Endothelial cell of umbilical vein (primary cell): Measurements from ENCODE around the gene LITAF. TPM values are rescaled to one million over a fixed set of nuclear protein-coding genes. Genes with fewer than 3 reads are reported as not detected.

Experiments
- BruUV-seq: library from RNA; stranded (reverse); fragments of 400-500 nt; replicated peaks from 2 replicates; lab custom pipeline; 2021; lab: Mats Ljungman, UMichigan
- CTCF ChIA-PET: fragments of 300-600, 350-600 bp; sonication (Branson Sonifier 250); formaldehyde crosslinking; loops from one replicate; lab custom pipeline; 2021; ENCODE audit warnings: antibody characterized with exemption, inconsistent platforms; lab: Charles Lee
- POLR2A ChIA-PET: fragments of 300-600, 350-600 bp; sonication (Branson Sonifier 250); formaldehyde crosslinking; loops from one replicate; lab custom pipeline; 2021; ENCODE audit warnings: antibody characterized with exemption, inconsistent platforms; lab: Charles Lee
- DNase-seq: peaks from one replicate; pipeline ENCODE4 v3.0.0-alpha.2; 2011; ENCODE audit warnings: low read depth, low spot score
- FAIRE-seq: peaks from 2 replicates; lab custom pipeline; 2011; peaks lifted over from hg19 to GRCh38; lab: Jason Lieb, UNC
- H2AFZ ChIP-seq: 2 replicates; pipeline ENCODE4 v1.6.0; 2012; ENCODE audit warnings: low read depth, low read length, control low read depth, inconsistent platforms
- H3K27ac ChIP-seq: 2 replicates; pipeline ENCODE4 v1.5.1; 2011; ENCODE audit warnings: low read depth, mild to moderate bottlenecking, control low read depth, low read length, moderate library complexity; ENCODE audit not compliant: insufficient read depth
- H3K27me3 ChIP-seq, 2 experiments: 2 replicates each; pipeline versions ENCODE4 v1.6.0 to v1.6.1; 2011; ENCODE audit warnings: low read length in 2 of 2, mixed read lengths in 1 of 2; ENCODE audit not compliant: control insufficient read depth in 2 of 2, insufficient read depth in 2 of 2
- H3K36me3 ChIP-seq, 2 experiments: 2 replicates in 1 of 2; 3 replicates in 1 of 2; pipeline ENCODE4 v1.5.1; 2011; ENCODE audit warnings: low read length in 2 of 2, mild to moderate bottlenecking in 1 of 2, moderate library complexity in 1 of 2; ENCODE audit not compliant: control insufficient read depth in 2 of 2, insufficient read depth in 2 of 2; ENCODE audit errors: extremely low read depth in 1 of 2
- H3K4me1 ChIP-seq: 3 replicates; pipeline ENCODE4 v1.5.1; 2011; ENCODE audit warnings: mild to moderate bottlenecking, low read length; ENCODE audit not compliant: control insufficient read depth, insufficient read depth; ENCODE audit errors: extremely low read depth
- H3K4me2 ChIP-seq: 2 replicates; pipeline ENCODE4 v1.6.1; 2011; ENCODE audit warnings: low read length, control low read depth, mixed read lengths; ENCODE audit not compliant: insufficient read depth
- H3K4me3 ChIP-seq, 3 experiments: fragments of 200-600 bp in 1 of 3; sonication (generic), shearing (Covaris generic) in 1 of 3; replicated peaks in 1 of 3; 2 replicates each; pipeline ENCODE4 v1.5.1; 2011 to 2016; ENCODE audit warnings: control low read depth in 3 of 3, low read length in 3 of 3, mild to moderate bottlenecking in 2 of 3, inconsistent platforms in 1 of 3, low read depth in 1 of 3, moderate library complexity in 1 of 3; ENCODE audit not compliant: insufficient read depth in 1 of 3
- H3K79me2 ChIP-seq: 2 replicates; pipeline ENCODE4 v1.6.0; 2012; ENCODE audit warnings: low read length, inconsistent platforms; ENCODE audit not compliant: control insufficient read depth, insufficient read depth
- H3K9ac ChIP-seq: replicated peaks from 2 replicates; pipeline ENCODE3; 2011; ENCODE audit warnings: low read length, control low read depth; ENCODE audit not compliant: insufficient read depth; ENCODE audit errors: extremely low read depth
- H3K9me1 ChIP-seq: replicated peaks from 3 replicates; pipeline ENCODE4 v1.6.0; 2011; ENCODE audit warnings: mild to moderate bottlenecking, low read length; ENCODE audit not compliant: control insufficient read depth, insufficient read depth; ENCODE audit errors: extremely low read depth
- H3K9me3 ChIP-seq: replicated peaks from 2 replicates; pipeline ENCODE4 v1.5.1; 2012; ENCODE audit warnings: low read length, inconsistent platforms; ENCODE audit not compliant: control insufficient read depth, insufficient read depth
- H4K20me1 ChIP-seq: replicated peaks from 2 replicates; pipeline ENCODE3; 2011; ENCODE audit warnings: mild to moderate bottlenecking, low read length; ENCODE audit not compliant: control insufficient read depth, insufficient read depth; ENCODE audit errors: extremely low read depth
- CTCF ChIP-seq, 2 donors: IDR thresholded peaks; 1 replicate in 1 of 2; 2 replicates in 1 of 2; pipeline ENCODE4 v1.5.1; 2011; ENCODE audit warnings: low read length in 2 of 2, mild to moderate bottlenecking in 2 of 2, moderate library complexity in 2 of 2, control low read depth in 1 of 2, inconsistent platforms in 1 of 2, low read depth in 1 of 2; ENCODE audit not compliant: insufficient read depth in 1 of 2; ENCODE audit errors: extremely low read depth in 1 of 2
- EZH2 ChIP-seq: IDR thresholded peaks from 2 replicates; pipeline ENCODE4 v1.6.1; 2012; ENCODE audit warnings: borderline replicate concordance, low read depth, mild to moderate bottlenecking, moderate library complexity, low read length, inconsistent platforms; ENCODE audit not compliant: severe bottlenecking
- FOS ChIP-seq: IDR thresholded peaks from 2 replicates; pipeline ENCODE4 v1.6.1; 2011; ENCODE audit warnings: mild to moderate bottlenecking, low read length, moderate library complexity, borderline replicate concordance; ENCODE audit not compliant: insufficient read depth
- GATA2 ChIP-seq: IDR thresholded peaks from 2 replicates; pipeline ENCODE4 v1.7.0; 2011; ENCODE audit warnings: low read depth, mild to moderate bottlenecking, moderate library complexity, mixed read lengths, low read length; ENCODE audit not compliant: insufficient read length, insufficient read depth
- JUN ChIP-seq: IDR thresholded peaks from 2 replicates; pipeline ENCODE4 v1.6.1; 2011; ENCODE audit warnings: borderline replicate concordance, low read depth; ENCODE audit not compliant: insufficient read length, insufficient read depth
- MYC ChIP-seq: IDR thresholded peaks from one replicate; pipeline ENCODE4 v1.6.1; 2011; ENCODE audit warnings: mild to moderate bottlenecking, low read depth, low read length
- POLR2A ChIP-seq: IDR thresholded peaks from 2 replicates; pipeline ENCODE4 v1.6.1; 2012; ENCODE audit warnings: low read depth, mild to moderate bottlenecking, control low read depth, low read length
- POLR2AphosphoS5 ChIP-seq: IDR thresholded peaks from 2 replicates; pipeline ENCODE4 v1.6.1; 2012; ENCODE audit warnings: low read depth, mild to moderate bottlenecking, control low read depth, low read length, moderate library complexity; ENCODE audit not compliant: insufficient read depth
- dilution Hi-C: fragments of 300-500 bp; cut with MboI; formaldehyde crosslinking; loops from one replicate; pipeline ENCODE4 v1.15.0; 2019; ENCODE audit warnings: low sequenced_read_pairs; ENCODE audit not compliant: extremely low pct_ligation_motif_present
- intact Hi-C: fragments of 100-400 bp; cut with micrococcal nuclease; formaldehyde crosslinking; loops from one replicate; pipeline ENCODE4 v1.10.0; 2022
- polyA plus RNA-seq, 4 experiments: library from polyadenylated mRNA; depleted of rRNA in 3 of 4; stranded (reverse) in 3 of 4; unstranded in 1 of 4; fragments of >200 nt; gene quantifications; 2 replicates each; pipeline versions ENCODE4 v1.2.1 to v1.2.3, GENCODE V29; 2011 to 2012; ENCODE audit warnings: missing spikeins in 1 of 4
- total RNA-seq: library from RNA; stranded (reverse); gene quantifications from 2 replicates; pipeline ENCODE4 v1.2.3, GENCODE V29; 2021
- TF ChIP-seq, protein P1 (sequence below): IDR thresholded peaks from 2 replicates; pipeline ENCODE4 v1.6.1; 2011; ENCODE audit not compliant: insufficient read depth, insufficient read length

The LITAF gene
- total and polyA plus RNA-seq, 2 donors (not counting 3 experiments of a cell fraction or from before 2014, with no cell fraction given), result 15.2 to 27.2 TPM

DNA sequence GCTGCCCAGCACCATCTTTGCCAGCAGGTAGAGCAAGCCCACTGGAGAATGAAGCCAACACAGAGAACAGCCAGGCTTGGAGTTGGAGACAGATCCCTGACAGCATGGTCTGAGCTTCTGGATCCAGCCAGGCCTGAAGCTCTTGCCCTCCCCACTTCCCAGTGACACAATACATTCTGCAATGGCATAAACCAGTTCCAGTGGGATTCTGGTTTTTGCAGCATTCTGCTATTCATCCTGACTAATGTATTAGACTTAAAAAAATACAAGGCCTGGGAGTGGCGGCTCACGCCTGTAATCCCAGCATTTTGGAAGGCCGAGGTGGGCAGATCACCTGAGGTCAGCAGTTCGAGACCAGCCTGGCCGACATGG lies 40.6 kb upstream of the LITAF start:
- DNase-seq (no peak), FAIRE-seq (no peak)
- CTCF ChIA-PET, result no interaction called here
- Histone ChIP-seq H3K9me3 (no peaks in the 10 kb centered on the region), H3K4me3 (no peak overlapping the region), H3K4me1 (no peaks in the 10 kb centered on the region), H3K27me3 (no peaks in the 10 kb centered on the region), H3K4me2 (no peak overlapping the region), H4K20me1 (no peaks in the 10 kb centered on the region), H3K27ac (no peak overlapping the region), H3K9ac (no peak overlapping the region), H3K79me2 (no peaks in the 10 kb centered on the region), H3K36me3 (no peaks in the 10 kb centered on the region), H3K9me1 (no peaks in the 10 kb centered on the region), H2AFZ (no peak overlapping the region)
- TF ChIP-seq POLR2AphosphoS5 (no peak), GATA2 (no peak), MYC (no peak), POLR2A (no peak), JUN (no peak), CTCF (IDR thresholded peaks at IDR 0.05; ENCODE audit: extremely low read depth in 1 of 2, insufficient read depth in 1 of 2, low read depth in 1 of 2, low read length in 2 of 2) (no peak), EZH2 (no peak), FOS (no peak)
- TF ChIP-seq, protein P1, sequence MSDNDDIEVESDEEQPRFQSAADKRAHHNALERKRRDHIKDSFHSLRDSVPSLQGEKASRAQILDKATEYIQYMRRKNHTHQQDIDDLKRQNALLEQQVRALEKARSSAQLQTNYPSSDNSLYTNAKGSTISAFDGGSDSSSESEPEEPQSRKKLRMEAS, result no peak
- POLR2A ChIA-PET, result no interaction called here
- dilution Hi-C loops (no loop called here), intact Hi-C loops (no loop called here)
- BruUV-seq, result no TSS peak
